ENCODE measurements around the gene GGA3. TPM values are rescaled to one million over a fixed set of nuclear protein-coding genes. Genes with fewer than 3 reads are reported as not detected.
A peak's percentile ranks its signal among the peaks of the same experiment; 100 is the strongest.

GGA3 gene
- total RNA-seq, 2 experiments from 2014 or later, result 73.4 to 79.4 TPM

DNA sequence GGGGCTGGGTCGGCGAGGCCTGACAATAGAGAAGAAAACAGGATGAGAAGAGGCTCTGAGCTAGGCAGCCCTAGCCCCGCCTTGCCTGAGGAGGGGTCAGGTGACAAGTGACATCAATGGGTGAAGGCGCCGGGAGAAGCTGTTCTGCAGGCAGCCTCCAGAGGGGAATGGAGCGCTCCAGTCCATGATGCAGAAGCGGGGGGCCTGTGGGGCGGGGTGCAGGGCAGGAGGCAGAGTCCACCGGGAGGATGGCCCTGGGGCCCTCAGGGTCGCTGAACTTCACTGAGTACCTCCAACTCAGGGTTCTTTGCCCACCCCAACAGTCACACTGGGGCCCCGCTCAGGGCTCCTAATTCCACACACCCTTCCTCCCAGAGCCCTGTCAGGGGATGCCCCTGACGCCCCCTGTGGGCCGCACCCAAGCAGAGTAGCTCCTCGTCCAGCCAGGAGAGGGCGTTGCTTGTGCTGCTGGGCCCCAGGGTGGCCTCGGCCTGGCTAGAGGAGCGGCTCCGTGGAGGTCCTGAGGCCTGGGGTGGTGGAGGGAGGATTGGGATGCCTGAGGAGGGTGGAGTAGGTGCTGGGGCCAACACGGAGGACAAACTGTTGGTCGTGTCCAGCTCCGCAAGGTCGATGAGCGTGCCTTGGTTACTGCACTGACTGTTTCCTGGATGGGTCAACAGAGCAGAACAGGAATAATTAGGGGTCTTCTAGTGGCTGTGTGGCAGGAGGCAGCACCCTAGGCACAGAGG lies 20.8 kb downstream of the GGA3 start:
- peak; percentile 39 for DNase-seq
- ChIA-PET POLR2A (interaction anchor here (1.0 to 8.8 kb wide), 4 partner anchors 9 to 35 kb away, joined by 3 to 96 read pairs (median 8); partner anchors contain the start of genes GGA3, MRPS7 and NUP85), CTCF (interaction anchor here (0.7 to 3.8 kb wide), 11 partner anchors 9 to 367 kb away, joined by 3 to 23 read pairs (median 5); partner anchors contain the start of genes GGA3, MIF4GD and MRPS7)
- Mint-ChIP-seq H3K9me3 (no peaks in the 10 kb centered on the region), H3K27ac (peak overlapping the region; percentile 41), H3K27me3 (no peaks in the 10 kb centered on the region), H3K4me3 (no peak overlapping the region), H3K4me1 (peaks cover 51% of the 10 kb centered on the region), H3K36me3 (ENCODE audit: low read depth) (peaks cover 79% of the 10 kb centered on the region)

DNA sequence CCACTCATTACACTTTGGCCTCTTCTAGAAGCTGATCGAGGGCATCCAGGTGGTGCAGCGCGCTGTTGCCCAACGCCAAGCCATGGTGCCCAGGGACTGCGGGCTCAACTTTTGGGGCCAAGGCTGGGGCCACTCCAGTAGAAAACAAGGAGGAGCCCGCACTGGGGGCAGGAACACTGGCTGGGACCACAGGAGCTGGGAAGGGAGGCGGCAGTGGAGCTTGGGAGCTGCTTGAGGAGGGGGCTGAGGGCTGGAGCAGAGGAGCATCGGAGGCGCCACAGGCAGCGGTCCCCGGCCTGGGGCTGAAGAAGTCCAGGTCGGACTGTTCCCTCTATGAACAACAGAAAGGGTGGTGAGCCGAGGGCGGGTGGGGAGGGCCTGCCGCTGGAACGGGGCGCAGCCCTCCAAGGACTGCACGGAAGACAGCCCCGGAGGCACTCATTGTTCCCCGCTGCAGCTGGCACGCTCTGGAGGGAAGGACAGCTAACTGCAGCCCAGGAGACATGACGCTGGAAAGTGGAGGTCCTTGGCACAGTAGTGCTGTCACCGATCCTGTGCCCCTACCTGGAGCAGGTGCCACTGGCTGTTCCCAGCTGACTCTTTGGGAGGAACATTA lies 21.5 kb downstream of the GGA3 start:
- no peak for DNase-seq
- CTCF ChIA-PET, result interaction anchor here (0.6 to 3.8 kb wide), 15 partner anchors 9 to 252 kb away, joined by 3 to 23 read pairs (median 4); partner anchors contain the start of genes CDR2L, GGA3, MIF4GD and MRPS7
- no peaks in the 10 kb centered on the region for H3K27me3 Mint-ChIP-seq
- peak overlapping the region; percentile 41 for H3K27ac Mint-ChIP-seq
- H3K36me3 Mint-ChIP-seq (ENCODE audit: low read depth), result peaks cover 80% of the 10 kb centered on the region
- POLR2A ChIA-PET, result interaction anchor here (0.7 to 8.8 kb wide), 7 partner anchors 9 to 34 kb away, joined by 3 to 96 read pairs (median 4); partner anchors contain the start of genes GGA3, MRPS7 and NUP85
- H3K4me1 Mint-ChIP-seq, result peaks cover 51% of the 10 kb centered on the region
- H3K9me3 Mint-ChIP-seq, result no peaks in the 10 kb centered on the region
- H3K4me3 Mint-ChIP-seq, result no peak overlapping the region

DNA sequence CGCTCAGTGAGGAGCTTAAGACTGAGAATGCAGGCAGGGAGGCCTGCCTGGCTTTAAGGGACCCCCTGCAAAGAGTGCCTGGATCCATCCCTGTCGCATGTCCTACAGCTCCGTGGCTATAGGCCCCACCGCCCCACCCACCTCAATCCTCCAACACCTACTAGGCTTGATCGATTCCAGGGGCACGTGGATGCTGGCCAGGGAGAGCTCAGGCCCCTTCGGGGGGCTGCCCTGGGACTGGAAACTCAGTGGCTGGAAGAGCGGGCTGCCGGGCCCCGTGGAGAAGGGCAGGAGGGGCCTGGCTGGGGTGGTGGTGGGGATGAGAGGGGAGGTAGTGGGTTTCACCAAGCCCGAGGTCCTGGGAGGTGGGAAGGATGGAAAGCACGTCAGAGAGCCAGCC lies 22.2 kb downstream of the GGA3 start:
- ChIA-PET CTCF (interaction anchor here (0.6 to 2.8 kb wide), 13 partner anchors 8 to 252 kb away, joined by 3 to 16 read pairs (median 4); partner anchors contain the start of gene CDR2L), POLR2A (interaction anchor here (0.7 to 8.8 kb wide), 6 partner anchors 9 to 32 kb away, joined by 3 to 96 read pairs (median 4); partner anchors contain the start of genes GGA3, MIF4GD and MRPS7)
- DNase-seq, result no peak
- peaks cover 81% of the 10 kb centered on the region for H3K36me3 Mint-ChIP-seq (ENCODE audit: low read depth)
- no peaks in the 10 kb centered on the region for H3K27me3 Mint-ChIP-seq
- H3K4me3 Mint-ChIP-seq, result peak overlapping the region; percentile 57
- H3K9me3 Mint-ChIP-seq, result no peaks in the 10 kb centered on the region
- peak overlapping the region; percentile 87 for H3K27ac Mint-ChIP-seq
- peaks cover 46% of the 10 kb centered on the region for H3K4me1 Mint-ChIP-seq

DNA sequence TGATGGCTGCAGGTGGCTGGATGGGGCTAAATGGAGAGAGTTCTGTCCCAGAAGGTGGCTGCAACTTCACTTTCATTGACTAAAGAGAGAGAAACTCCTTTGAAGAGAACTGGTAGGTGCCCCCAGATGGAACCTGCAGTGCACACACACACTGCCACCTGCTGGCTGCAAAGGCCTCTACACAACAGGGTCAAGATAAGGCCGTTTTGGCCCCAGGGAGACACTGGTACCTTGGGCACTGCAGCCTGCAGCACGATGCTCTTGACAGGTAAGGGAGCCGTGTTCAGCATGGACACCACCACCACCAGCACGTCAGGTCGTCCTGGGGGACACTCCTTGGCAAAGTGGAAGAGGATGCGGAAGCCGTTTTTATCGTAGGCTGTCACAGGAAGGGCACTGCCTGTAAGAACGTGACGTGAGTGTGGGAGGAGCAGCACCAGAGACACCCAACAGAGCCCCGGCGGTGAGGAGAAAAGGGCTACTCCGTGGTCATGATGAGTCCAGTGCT lies 22.7 kb downstream of the GGA3 start:
- ChIA-PET CTCF (interaction anchor here (0.9 to 2.8 kb wide), 12 partner anchors 8 to 160 kb away, joined by 3 to 13 read pairs (median 4); partner anchors contain the start of gene MIF4GD), POLR2A (interaction anchor here (0.7 to 8.8 kb wide), 6 partner anchors 8 to 32 kb away, joined by 3 to 96 read pairs (median 4); partner anchors contain the start of genes GGA3, MIF4GD and MRPS7)
- no peaks in the 10 kb centered on the region for H3K9me3 Mint-ChIP-seq
- peak; percentile 67 for DNase-seq
- no peaks in the 10 kb centered on the region for H3K27me3 Mint-ChIP-seq
- H3K27ac Mint-ChIP-seq, result peak overlapping the region; percentile 87
- H3K36me3 Mint-ChIP-seq (ENCODE audit: low read depth), result peaks cover 79% of the 10 kb centered on the region
- peak overlapping the region; percentile 57 for H3K4me3 Mint-ChIP-seq
- H3K4me1 Mint-ChIP-seq, result peaks cover 41% of the 10 kb centered on the region

DNA sequence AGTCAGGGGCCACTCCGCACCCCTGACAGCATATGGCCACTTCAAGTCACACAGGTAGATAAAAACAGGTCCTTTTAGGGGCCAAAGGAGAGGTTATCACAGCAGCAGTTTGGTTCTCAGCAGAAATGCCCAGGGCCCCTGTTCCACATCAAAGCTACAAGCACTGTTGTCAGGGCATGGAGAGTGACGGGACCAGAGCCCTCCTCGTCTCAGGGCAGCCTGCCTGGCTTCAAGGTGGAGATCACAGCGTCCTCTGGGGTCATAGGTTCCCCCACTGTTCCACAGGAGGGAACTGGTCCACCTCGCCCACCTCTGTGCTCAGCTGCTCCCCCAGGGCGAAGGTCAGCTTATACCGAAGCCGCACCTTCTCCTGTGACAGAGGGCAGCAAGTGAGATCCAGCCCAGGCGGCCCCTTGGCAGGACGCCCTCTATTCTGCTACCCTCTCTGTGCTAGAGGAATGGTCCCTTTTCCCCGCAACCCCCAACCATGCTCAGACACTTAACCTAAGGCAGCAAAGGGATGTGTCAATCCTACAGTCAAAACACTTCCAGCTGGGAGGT lies 23.3 kb downstream of the GGA3 start:
- DNase-seq, result no peak
- Mint-ChIP-seq H3K27me3 (no peaks in the 10 kb centered on the region), H3K9me3 (no peaks in the 10 kb centered on the region), H3K4me3 (no peak overlapping the region), H3K27ac (no peak overlapping the region), H3K36me3 (ENCODE audit: low read depth) (peaks cover 74% of the 10 kb centered on the region), H3K4me1 (peaks cover 35% of the 10 kb centered on the region)
- POLR2A ChIA-PET, result interaction anchor here (1.4 to 8.8 kb wide), 2 partner anchors 10 to 23 kb away, joined by 3 to 96 read pairs; partner anchors contain the start of genes GGA3 and MRPS7
- CTCF ChIA-PET, result interaction anchor here (0.5 to 1.9 kb wide), 8 partner anchors 22 to 276 kb away, joined by 3 to 6 read pairs (median 3); partner anchors contain the start of gene MIF4GD

DNA sequence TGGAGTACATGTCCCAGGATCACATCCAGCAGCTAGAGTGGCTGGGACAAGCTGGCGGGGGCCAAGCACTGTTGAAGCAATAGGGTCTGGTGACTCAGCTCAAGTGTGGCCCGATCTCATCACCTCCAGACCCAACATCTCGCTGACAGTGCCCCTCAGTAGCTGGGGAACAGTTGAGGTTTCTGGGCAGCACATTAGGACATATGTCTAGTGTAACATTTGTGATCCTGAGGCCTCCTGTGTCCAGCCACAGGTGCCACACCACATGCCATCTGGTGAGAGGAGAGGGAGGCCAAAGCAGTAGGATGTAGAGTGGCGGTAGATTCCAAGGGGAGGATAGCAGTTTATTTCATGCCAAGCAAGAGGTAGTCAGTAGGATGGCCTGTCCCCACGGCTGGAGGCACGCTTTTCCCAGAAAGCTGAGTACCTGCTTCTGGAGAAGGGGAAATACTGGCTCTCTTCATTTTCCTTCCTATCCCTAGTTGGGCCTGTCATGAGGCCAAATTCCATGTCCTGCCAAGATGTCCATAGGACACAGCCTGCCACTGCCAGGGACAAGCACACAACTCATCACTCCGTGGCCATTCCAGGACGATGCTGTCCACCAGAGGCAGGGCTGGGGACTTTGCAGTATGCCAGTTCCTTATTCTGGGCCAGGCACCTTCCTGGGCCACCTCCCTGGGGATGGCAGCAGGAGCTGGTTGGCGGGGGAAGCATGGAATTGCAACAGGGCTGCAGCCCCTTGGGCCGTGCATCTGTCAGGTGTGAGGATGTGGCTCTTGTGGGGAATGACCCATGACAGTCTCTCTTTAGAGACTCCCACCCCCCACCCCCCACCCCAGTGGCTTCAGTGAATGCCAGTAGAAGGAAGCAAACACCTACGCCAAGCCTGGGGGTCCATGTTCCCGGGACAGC lies 24.0 kb downstream of the GGA3 start:
- ChIA-PET POLR2A (interaction anchor here (0.7 to 8.8 kb wide), 4 partner anchors 9 to 34 kb away, joined by 3 to 96 read pairs (median 4); partner anchors contain the start of genes GGA3, MIF4GD and MRPS7), CTCF (interaction anchor here (0.5 to 1.9 kb wide), 12 partner anchors 23 to 360 kb away, joined by 3 to 6 read pairs (median 3); partner anchors contain the start of genes GGA3, MIF4GD and MRPS7)
- no peaks in the 10 kb centered on the region for H3K27me3 Mint-ChIP-seq
- no peak overlapping the region for H3K27ac Mint-ChIP-seq
- peaks cover 27% of the 10 kb centered on the region for H3K4me1 Mint-ChIP-seq
- DNase-seq, result no peak
- H3K36me3 Mint-ChIP-seq (ENCODE audit: low read depth), result peaks cover 75% of the 10 kb centered on the region
- no peaks in the 10 kb centered on the region for H3K9me3 Mint-ChIP-seq
- no peak overlapping the region for H3K4me3 Mint-ChIP-seq

DNA sequence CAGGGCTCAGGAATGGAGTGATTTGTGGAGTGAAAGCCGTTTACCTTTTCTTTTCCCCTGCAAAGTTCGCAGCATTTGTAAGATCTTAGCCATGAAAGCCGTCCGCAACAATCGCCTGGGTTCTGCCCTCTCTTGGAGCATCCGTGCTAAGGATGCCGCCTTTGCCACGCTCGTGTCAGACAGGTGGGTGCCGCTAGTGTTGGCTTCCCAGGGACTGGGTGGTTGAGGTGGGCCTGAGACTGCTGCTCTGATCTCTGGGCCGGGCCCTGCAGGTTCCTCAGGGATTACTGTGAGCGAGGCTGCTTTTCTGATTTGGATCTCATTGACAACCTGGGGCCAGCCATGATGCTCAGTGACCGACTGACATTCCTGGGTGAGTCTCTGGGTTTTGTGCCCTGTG lies 28.6 kb downstream of the GGA3 start:
- H3K4me1 Mint-ChIP-seq, result no peaks in the 10 kb centered on the region
- H3K9me3 Mint-ChIP-seq, result no peaks in the 10 kb centered on the region
- no peak for DNase-seq
- no peak overlapping the region for H3K27ac Mint-ChIP-seq
- peaks cover 65% of the 10 kb centered on the region for H3K36me3 Mint-ChIP-seq (ENCODE audit: low read depth)
- no peak overlapping the region for H3K4me3 Mint-ChIP-seq
- CTCF ChIA-PET, result no interaction called here
- POLR2A ChIA-PET, result no interaction called here
- no peaks in the 10 kb centered on the region for H3K27me3 Mint-ChIP-seq

DNA sequence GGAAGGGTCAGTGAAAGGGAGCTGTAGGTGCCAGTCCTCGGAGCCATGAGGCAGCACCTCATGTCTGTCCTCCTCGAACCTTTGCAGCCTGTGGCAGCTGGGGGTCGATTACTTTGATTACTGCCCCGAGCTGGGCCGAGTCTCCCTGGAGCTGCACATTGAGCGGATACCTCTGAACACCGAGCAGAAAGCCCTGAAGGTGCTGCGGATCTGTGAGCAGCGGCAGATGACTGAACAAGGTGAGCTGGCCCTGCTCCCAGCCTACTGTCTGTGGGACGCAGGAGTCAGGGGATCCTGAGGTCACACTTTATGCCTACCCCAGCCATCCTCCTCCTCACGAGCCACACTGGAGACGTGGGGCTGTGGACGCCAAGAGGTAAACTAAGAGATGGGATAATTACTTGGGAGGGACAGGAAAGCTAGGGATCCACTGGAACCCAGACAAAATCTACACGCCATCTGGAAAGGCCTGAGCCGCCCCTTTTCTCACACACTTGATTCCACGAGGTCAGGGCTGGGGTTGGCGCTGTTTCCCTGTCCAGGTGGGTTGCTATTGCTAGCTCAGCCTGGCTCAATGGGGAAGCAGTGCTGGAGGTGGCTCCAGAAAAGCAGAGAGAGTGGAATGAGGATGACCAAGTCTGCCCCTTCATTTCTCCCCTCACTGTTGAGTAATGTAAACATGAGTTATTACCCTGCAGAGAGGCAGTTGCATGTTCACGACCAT lies 29.5 kb downstream of the GGA3 start:
- no peak overlapping the region for H3K4me3 Mint-ChIP-seq
- POLR2A ChIA-PET, result interaction anchor here (0.6 to 1.7 kb wide), 2 partner anchors 10 to 18 kb away, joined by 3 to 6 read pairs; no protein-coding TSS in a partner anchor

DNA sequence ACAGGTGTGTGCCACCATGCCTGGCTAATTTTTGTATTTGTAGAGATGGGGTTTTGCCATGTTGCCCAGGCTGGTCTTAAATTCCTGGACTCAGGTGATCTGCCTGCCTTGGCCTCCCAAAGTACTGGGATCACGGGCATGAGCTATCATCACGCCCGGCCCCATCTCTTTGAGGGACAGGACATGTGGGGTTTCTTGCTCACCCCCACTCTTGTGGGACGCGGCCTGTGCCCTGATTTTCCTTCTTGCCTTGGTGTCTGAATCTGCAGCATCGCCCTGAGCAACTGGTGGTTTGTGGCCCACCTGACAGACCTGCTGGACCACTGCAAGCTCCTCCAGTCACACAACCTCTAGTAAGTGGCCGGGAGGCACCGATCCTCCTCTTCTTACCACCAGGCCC lies 30.3 kb downstream of the GGA3 start:
- H3K36me3 Mint-ChIP-seq (ENCODE audit: low read depth), result peaks cover 60% of the 10 kb centered on the region
- H3K27me3 Mint-ChIP-seq, result no peaks in the 10 kb centered on the region
- CTCF ChIA-PET, result interaction anchor here (0.6 to 1.2 kb wide), 2 partner anchors 8 to 16 kb away, joined by 3 read pairs; no protein-coding TSS in a partner anchor
- no peaks in the 10 kb centered on the region for H3K4me1 Mint-ChIP-seq
- no peak overlapping the region for H3K27ac Mint-ChIP-seq
- H3K9me3 Mint-ChIP-seq, result no peaks in the 10 kb centered on the region
- H3K4me3 Mint-ChIP-seq, result no peak overlapping the region
- POLR2A ChIA-PET, result interaction anchor here (1.1 to 1.7 kb wide), 2 partner anchors 8 to 9 kb away, joined by 3 to 6 read pairs; no protein-coding TSS in a partner anchor
- DNase-seq, result no peak

More for the DNA sequence above, 29.5 kb downstream of the GGA3 start:
- H3K36me3 Mint-ChIP-seq (ENCODE audit: low read depth), result peaks cover 66% of the 10 kb centered on the region
- H3K27ac Mint-ChIP-seq, result no peak overlapping the region
- H3K9me3 Mint-ChIP-seq, result no peaks in the 10 kb centered on the region
- H3K27me3 Mint-ChIP-seq, result no peaks in the 10 kb centered on the region
- CTCF ChIA-PET, result no interaction called here
- DNase-seq, result no peak
- no peaks in the 10 kb centered on the region for H3K4me1 Mint-ChIP-seq

DNA sequence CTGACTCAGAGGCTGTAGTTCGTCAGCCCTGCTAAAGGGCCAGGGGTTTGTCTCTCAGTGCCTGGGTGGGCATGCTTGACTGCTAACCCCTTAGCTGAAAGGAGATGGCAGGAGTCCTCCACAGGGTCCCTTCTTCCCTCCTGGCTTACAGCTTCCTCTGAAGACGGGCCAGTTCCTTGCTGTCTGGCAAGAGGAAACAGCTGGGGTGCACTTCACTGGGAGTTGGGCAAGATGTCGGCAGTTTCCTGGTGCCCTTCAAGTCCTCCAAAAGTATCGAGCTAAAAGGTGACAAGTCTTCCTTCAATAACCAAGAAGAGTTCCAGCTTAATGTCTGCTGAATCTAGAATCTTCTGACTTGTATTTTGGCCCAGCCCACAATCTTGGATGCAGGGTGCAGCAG lies 32.6 kb downstream of the GGA3 start:
- CTCF ChIA-PET, result interaction anchor here (0.7 to 2.4 kb wide), 3 partner anchors 11 to 115 kb away, joined by 3 to 7 read pairs (median 5); no protein-coding TSS in a partner anchor
- Mint-ChIP-seq H3K4me3 (no peak overlapping the region), H3K9me3 (no peaks in the 10 kb centered on the region), H3K27me3 (no peaks in the 10 kb centered on the region), H3K4me1 (no peaks in the 10 kb centered on the region), H3K27ac (no peak overlapping the region), H3K36me3 (ENCODE audit: low read depth) (peaks cover 55% of the 10 kb centered on the region)
- POLR2A ChIA-PET, result interaction anchor here (0.9 to 2.2 kb wide), 4 partner anchors 11 to 48 kb away, joined by 3 to 9 read pairs (median 4); no protein-coding TSS in a partner anchor
- no peak for DNase-seq

DNA sequence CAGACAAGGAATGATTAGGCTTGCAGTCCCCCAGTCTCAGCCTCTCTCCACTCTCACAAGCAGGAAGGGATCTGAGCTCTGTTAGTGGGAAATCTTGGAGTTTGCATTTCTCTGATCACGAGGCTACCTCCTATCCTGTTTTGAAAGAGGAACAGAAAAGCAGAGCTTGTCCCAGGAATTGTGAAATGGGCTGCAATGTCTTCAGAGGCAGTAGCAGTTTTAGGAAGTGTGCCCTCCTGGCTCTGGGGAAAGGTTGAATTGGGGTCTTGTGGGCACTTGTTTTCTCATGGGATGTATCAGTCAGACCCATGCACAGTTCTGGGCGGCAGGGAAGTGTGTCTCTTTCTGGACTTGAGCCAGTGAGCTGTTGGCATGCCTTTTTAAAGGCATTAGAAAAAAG lies 33.1 kb downstream of the GGA3 start:
- ChIA-PET CTCF (interaction anchor here (2.1 to 2.4 kb wide), 2 partner anchors 11 to 114 kb away, joined by 5 to 7 read pairs; no protein-coding TSS in a partner anchor), POLR2A (interaction anchor here (0.9 to 2.2 kb wide), 3 partner anchors 9 to 13 kb away, joined by 3 to 9 read pairs (median 4); no protein-coding TSS in a partner anchor)
- no peak overlapping the region for H3K4me3 Mint-ChIP-seq
- no peaks in the 10 kb centered on the region for H3K27me3 Mint-ChIP-seq
- no peak overlapping the region for H3K27ac Mint-ChIP-seq
- H3K9me3 Mint-ChIP-seq, result no peaks in the 10 kb centered on the region
- peaks cover 56% of the 10 kb centered on the region for H3K36me3 Mint-ChIP-seq (ENCODE audit: low read depth)
- DNase-seq, result no peak
- no peaks in the 10 kb centered on the region for H3K4me1 Mint-ChIP-seq

All from activated CD4-positive, alpha-beta memory T cell treated with anti-CD3 and anti-CD28 coated beads, Interleukin-2, amount 10 ng/mL, durations not matched to agents 7 days and 5 days (primary cell).